Muscle layer of duodenum (tissue), 2 donors: ENCODE measurements around the gene CNTNAP2.

Experiments
- H3K27ac ChIP-seq: one replicate; pipeline ENCODE4 v1.7.0; 2013; ENCODE audit warnings: mild to moderate bottlenecking, low read length
- H3K27me3 ChIP-seq: one replicate; pipeline ENCODE4 v1.7.0; 2013; ENCODE audit warnings: low read depth, mild to moderate bottlenecking, control low read depth, low read length
- H3K36me3 ChIP-seq, 2 donors: one replicate each; pipeline ENCODE4 v1.7.0; 2013; ENCODE audit warnings: low read length in 2 of 2, control low read depth in 1 of 2, mild to moderate bottlenecking in 1 of 2; ENCODE audit not compliant: insufficient read depth in 2 of 2, control insufficient read depth in 1 of 2
- H3K4me1 ChIP-seq, 2 donors: one replicate each; pipeline ENCODE4 v1.7.0; 2013; ENCODE audit warnings: low read length in 2 of 2, mild to moderate bottlenecking in 2 of 2, control low read depth in 1 of 2, moderate library complexity in 1 of 2; ENCODE audit not compliant: insufficient read depth in 2 of 2, control insufficient read depth in 1 of 2
- H3K4me3 ChIP-seq, 2 donors: one replicate each; pipeline ENCODE4 v1.7.0; 2013; ENCODE audit warnings: low read length in 2 of 2, low read depth in 1 of 2, mild to moderate bottlenecking in 1 of 2
- H3K9me3 ChIP-seq, 2 donors: one replicate each; pipeline ENCODE4 v1.7.0; 2013; ENCODE audit warnings: low read length in 2 of 2, control low read depth in 1 of 2, mild to moderate bottlenecking in 1 of 2; ENCODE audit not compliant: control insufficient read depth in 1 of 2
- donor health status: healthy.

Gene CNTNAP2

DNA sequence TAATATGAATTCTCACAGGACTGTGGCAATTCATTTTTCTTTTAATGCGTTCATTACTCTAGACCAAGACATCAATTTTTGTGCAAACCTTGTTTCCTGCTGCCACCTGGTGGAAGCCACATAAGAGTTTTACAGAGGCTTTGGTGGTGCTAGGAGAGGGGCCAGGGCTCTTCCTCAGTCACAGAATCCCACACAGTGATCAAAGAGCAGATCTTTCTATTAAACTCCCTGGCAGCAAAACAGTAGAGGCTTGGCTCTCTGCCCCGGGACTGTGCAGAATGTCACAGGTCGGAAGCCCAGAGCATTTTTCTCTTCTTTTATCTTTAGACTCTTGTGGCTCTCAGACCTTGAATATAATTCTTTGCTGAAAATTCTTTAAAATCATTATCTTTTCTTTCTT lies 1967.5 kb downstream of the CNTNAP2 start:
- Histone ChIP-seq H3K4me3 (no peak overlapping the region), H3K27me3 (no peaks in the 10 kb centered on the region), H3K4me1 (peaks cover 0 to 6% of the 10 kb centered on the region in 2 donors), H3K27ac (no peak overlapping the region), H3K9me3 (no peaks in the 10 kb centered on the region), H3K36me3 (no peaks in the 10 kb centered on the region)

DNA sequence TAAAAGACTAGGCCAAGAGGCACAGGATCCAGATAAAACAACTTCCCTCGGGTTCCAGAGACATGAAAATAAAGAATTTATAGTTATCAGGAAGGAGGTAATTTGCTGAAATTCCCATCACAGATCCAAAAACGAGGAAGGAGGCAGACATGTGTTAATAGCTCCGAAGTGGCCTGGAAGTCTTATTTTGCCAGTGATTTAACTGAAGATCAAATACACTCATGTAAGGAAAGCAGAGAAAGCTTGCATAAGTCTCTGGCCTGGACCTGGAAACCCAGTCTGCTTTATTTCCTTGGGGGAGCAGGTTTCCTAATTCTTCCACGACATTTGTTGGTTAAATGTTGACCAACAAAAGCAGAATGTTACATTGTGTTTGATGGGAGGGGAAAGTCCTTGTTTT lies 1975.3 kb downstream of the CNTNAP2 start:
- no peak overlapping the region for H3K27ac ChIP-seq
- no peaks in the 10 kb centered on the region for H3K27me3 ChIP-seq
- H3K36me3 ChIP-seq = no peaks in the 10 kb centered on the region
- H3K4me3 ChIP-seq = no peak overlapping the region
- no peaks in the 10 kb centered on the region for H3K9me3 ChIP-seq
- H3K4me1 ChIP-seq = peaks cover 0 to 7% of the 10 kb centered on the region in 2 donors

DNA sequence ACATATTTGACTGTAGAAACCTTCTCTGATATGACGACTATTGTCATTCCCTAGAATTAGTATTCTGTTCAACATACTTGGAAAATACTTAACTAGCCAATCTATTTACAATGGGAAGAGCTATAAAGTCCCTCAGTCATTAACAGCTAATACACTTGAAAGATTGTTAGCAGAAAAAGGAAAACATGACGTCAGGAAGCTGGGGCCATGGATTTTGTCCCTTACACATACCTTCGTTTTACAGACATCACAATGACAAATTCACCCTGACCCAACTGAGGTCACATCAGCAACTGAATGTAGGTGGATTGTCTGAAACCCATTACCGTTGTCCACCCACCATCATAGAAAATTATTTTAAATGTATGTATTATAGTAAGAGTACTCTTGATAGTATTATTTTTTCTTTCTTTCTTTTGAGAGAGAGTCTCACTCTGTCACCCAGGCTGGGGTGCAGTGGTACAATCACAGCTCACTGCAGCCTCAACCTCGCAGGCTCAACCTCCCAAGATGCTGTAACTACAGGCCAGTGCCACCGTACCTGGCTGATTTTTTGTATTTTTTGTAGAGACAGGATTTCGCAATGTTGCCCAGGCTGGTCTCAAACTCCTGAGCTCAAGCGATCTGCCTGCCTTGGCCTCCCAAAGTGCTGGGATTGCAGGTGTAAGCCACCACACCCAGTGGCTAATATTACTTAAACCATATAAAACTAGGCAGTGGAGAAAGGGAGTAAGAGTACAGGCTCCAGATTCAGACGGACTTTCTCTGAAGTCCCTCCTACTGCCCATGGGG lies 1977.0 kb downstream of the CNTNAP2 start:
- no peaks in the 10 kb centered on the region for H3K27me3 ChIP-seq
- H3K4me1 ChIP-seq = peaks cover 0 to 7% of the 10 kb centered on the region in 2 donors
- H3K4me3 ChIP-seq = no peak overlapping the region
- H3K9me3 ChIP-seq = no peaks in the 10 kb centered on the region
- no peak overlapping the region for H3K27ac ChIP-seq
- no peaks in the 10 kb centered on the region for H3K36me3 ChIP-seq

DNA sequence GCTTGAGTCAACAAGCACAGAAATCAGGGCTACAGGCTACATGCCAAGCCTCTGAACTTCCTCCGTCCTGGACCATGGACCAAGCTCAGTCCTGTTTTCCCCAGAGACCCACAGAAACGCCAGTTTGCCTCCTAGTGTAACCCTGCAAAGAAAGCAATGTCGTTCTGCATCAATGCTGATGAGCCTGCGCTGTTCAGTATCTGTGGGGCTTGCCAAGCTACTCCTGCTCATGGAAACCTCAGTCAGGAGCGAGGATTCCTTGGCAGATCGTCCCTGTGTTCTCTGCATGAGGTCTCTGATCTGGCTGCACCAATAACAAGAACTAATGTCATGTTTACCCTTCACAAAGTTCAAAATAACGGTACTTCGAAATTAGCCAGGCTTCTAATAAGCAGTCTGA lies 1978.5 kb downstream of the CNTNAP2 start:
- Histone ChIP-seq H3K27ac (no peak overlapping the region), H3K27me3 (no peaks in the 10 kb centered on the region), H3K9me3 (no peaks in the 10 kb centered on the region), H3K36me3 (no peaks in the 10 kb centered on the region), H3K4me3 (no peak overlapping the region), H3K4me1 (peaks cover 0 to 7% of the 10 kb centered on the region in 2 donors)

DNA sequence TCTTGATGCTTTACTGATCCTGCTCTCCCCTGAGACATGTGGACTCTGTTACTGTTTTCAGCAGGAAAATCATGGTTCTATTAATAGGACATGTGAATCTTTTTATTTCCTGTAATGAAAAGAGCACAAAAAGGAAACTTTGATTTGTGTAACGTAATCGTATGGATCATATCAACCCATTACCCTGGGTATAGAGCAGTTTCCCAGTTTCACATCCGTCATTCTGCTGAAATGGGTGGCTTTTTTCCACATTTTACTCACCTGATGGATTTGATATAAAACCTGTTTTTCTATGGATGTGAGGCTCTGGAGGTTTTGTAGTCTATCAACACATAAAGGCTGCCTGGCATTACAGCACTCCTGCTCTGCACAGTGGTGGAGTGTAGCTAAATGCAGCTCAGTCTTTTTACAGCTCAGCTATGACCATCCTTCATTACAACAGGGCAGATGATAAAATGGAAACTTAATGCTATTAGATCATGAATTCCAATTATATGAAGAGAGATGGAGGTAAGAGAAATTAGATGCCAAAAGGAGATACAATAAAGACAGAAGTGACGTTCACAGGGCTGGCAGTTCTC lies 1987.6 kb downstream of the CNTNAP2 start:
- Histone ChIP-seq H3K4me3 (no peak overlapping the region), H3K27me3 (no peaks in the 10 kb centered on the region), H3K4me1 (no peaks in the 10 kb centered on the region), H3K36me3 (no peaks in the 10 kb centered on the region), H3K9me3 (no peaks in the 10 kb centered on the region), H3K27ac (no peak overlapping the region)

GRCh38 chr7:148104924-148105323 lies 1988.3 kb downstream of the CNTNAP2 start:
- no peaks in the 10 kb centered on the region for H3K27me3 ChIP-seq
- H3K9me3 ChIP-seq = no peaks in the 10 kb centered on the region
- H3K4me1 ChIP-seq = no peaks in the 10 kb centered on the region
- H3K4me3 ChIP-seq = no peak overlapping the region
- H3K36me3 ChIP-seq = no peaks in the 10 kb centered on the region
- no peak overlapping the region for H3K27ac ChIP-seq

GRCh38 chr7:148105853-148106252 lies 1989.3 kb downstream of the CNTNAP2 start:
- H3K4me3 ChIP-seq = no peak overlapping the region
- no peaks in the 10 kb centered on the region for H3K27me3 ChIP-seq
- H3K36me3 ChIP-seq = no peaks in the 10 kb centered on the region
- H3K9me3 ChIP-seq = no peaks in the 10 kb centered on the region
- no peaks in the 10 kb centered on the region for H3K4me1 ChIP-seq
- no peak overlapping the region for H3K27ac ChIP-seq

GRCh38 chr7:148107443-148108127 lies 1991.0 kb downstream of the CNTNAP2 start:
- Histone ChIP-seq H3K9me3 (no peaks in the 10 kb centered on the region), H3K27ac (no peak overlapping the region), H3K27me3 (no peaks in the 10 kb centered on the region)

DNA sequence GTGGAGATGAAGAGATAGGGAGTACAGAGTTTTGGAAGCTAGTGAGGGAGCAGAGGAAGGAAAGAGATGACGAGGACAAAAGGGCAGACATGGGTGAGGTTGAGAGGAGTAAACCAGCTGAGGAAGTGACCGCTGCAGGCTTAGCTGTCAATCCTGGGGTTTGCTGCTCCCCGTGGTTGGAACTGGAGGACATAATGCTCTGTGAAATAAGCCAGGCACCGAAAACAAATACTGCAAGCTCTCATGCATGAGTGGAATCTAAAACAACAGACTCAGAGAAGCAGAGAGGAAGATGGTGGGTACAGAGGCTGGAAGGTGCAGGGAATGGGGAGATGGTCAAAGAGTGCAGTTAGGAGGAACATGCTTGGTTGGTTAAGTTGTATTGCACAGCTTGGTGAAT lies 1991.8 kb downstream of the CNTNAP2 start:
- H3K27ac ChIP-seq = no peak overlapping the region
- H3K9me3 ChIP-seq = no peaks in the 10 kb centered on the region
- no peak overlapping the region for H3K4me3 ChIP-seq
- H3K4me1 ChIP-seq = no peaks in the 10 kb centered on the region
- H3K27me3 ChIP-seq = no peaks in the 10 kb centered on the region
- no peaks in the 10 kb centered on the region for H3K36me3 ChIP-seq

More at GRCh38 chr7:148107443-148108127, 1991.0 kb downstream of the CNTNAP2 start:
- Histone ChIP-seq H3K4me3 (no peak overlapping the region), H3K4me1 (no peaks in the 10 kb centered on the region), H3K36me3 (no peaks in the 10 kb centered on the region)

DNA sequence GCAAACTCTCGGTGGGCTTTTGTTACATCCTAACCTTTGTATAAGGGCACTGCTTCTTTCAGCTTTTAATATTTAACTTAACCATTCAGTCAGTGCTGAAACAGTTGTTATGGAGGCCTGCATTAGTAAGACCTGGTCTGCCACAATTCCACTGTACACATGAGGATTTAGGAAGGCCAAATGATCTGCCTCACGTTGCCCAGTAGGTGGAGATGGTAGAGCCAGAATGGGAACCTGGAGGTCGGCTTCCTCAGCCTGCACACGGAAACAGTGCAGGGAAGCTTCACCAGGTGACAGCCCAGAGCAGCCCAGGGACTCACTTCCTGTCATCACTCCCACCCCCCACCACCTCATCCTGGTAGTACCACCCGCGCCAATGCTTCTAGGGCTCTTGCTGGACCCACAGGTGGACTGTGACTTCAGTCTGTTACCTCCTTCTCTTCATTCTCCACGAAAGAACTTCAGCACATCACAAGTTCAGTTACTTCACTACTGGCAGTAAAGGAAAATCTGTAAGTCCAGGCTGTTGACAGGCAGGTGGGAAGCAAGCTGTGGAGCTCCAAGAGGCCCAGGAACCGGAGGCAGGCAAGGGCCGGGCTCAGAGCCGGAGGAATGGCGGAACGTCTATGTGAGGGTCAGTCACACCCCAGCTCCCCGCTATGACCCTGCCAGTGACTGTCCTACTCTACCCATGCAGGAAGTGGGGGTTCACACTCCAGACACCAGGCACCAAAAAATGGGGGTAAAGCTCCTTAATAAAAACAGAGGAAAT lies 1993.7 kb downstream of the CNTNAP2 start:
- Histone ChIP-seq H3K4me3 (no peak overlapping the region), H3K36me3 (no peaks in the 10 kb centered on the region), H3K27me3 (no peaks in the 10 kb centered on the region), H3K27ac (no peak overlapping the region), H3K4me1 (no peaks in the 10 kb centered on the region), H3K9me3 (no peaks in the 10 kb centered on the region)

DNA sequence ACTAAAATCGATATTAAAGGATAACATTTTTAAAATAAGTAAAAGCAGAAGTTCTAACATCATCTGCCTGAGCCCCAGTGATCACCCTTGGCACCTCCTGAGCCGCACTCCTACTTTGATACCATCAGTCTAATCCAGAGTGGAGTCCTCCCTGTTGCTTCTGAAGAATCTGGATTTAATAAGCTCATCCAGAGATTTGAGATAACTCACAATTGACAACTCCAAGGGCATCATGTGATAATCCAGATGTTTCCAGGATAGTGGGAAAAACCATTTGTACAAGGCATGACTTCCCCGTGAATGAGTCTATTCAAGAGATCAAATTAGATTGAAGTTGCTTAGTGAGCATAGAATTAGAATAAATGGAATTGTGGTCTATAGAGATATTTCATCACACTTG lies 1998.2 kb downstream of the CNTNAP2 start:
- H3K36me3 ChIP-seq = no peaks in the 10 kb centered on the region
- H3K4me1 ChIP-seq = no peaks in the 10 kb centered on the region
- no peak overlapping the region for H3K27ac ChIP-seq
- H3K27me3 ChIP-seq = no peaks in the 10 kb centered on the region
- H3K9me3 ChIP-seq = no peaks in the 10 kb centered on the region
- H3K4me3 ChIP-seq = no peak overlapping the region
